AG08396 (cell line): Measurements from ENCODE around the gene MAP2K7.
A peak's percentile ranks its signal among the peaks of the same experiment; 100 is the strongest.

Source experiments
- DNase-seq: peaks from one replicate; pipeline ENCODE4 v3.0.0; 2012; ENCODE audit warnings: low spot score, mixed read lengths

MAP2K7 gene

GRCh38 chr19:7867092-7867844, 36.4 kb upstream of the MAP2K7 start:
- no peak for DNase-seq

GRCh38 chr19:7868326-7868670, 35.4 kb upstream of the MAP2K7 start:
- no peak for DNase-seq

- peak; percentile 88 for DNase-seq
Measured at GRCh38 chr19:7868671-7869452, 34.8 kb upstream of the MAP2K7 start.

- DNase-seq = peak; percentile 77
Measured at GRCh38 chr19:7869453-7869909, 34.2 kb upstream of the MAP2K7 start.

GRCh38 chr19:7869910-7870511, 33.7 kb upstream of the MAP2K7 start:
- no peak for DNase-seq

GRCh38 chr19:7870571-7871436, 32.9 kb upstream of the MAP2K7 start:
- no peak for DNase-seq

- DNase-seq = peak; percentile 95
Measured at GRCh38 chr19:7871437-7872305, 32.0 kb upstream of the MAP2K7 start.

GRCh38 chr19:7872306-7873204, 31.1 kb upstream of the MAP2K7 start:
- DNase-seq = no peak

GRCh38 chr19:7873304-7874075, 30.2 kb upstream of the MAP2K7 start:
- no peak for DNase-seq

GRCh38 chr19:7874076-7874896, 29.4 kb upstream of the MAP2K7 start, which contains the start of gene PRR36:
TSS of gene PRR36 (minus strand) at chr19:7874390. CDS start at chr19:7873689, 701 bp downstream.
- peak; percentile 56 for DNase-seq

- DNase-seq = no peak
Measured at GRCh38 chr19:7874897-7875273, 28.8 kb upstream of the MAP2K7 start.

GRCh38 chr19:7877249-7877836, 26.3 kb upstream of the MAP2K7 start:
- no peak for DNase-seq

GRCh38 chr19:7879111-7879807, 24.4 kb upstream of the MAP2K7 start:
- DNase-seq = no peak

GRCh38 chr19:7879836-7880235, 23.8 kb upstream of the MAP2K7 start:
- DNase-seq = no peak

- no peak for DNase-seq
Measured at GRCh38 chr19:7881910-7882309, 21.8 kb upstream of the MAP2K7 start.

GRCh38 chr19:7883105-7883504, 20.6 kb upstream of the MAP2K7 start:
- DNase-seq = no peak
